Activated CD4-positive, alpha-beta T cell treated with anti-CD3 and anti-CD28 coated beads, Interleukin-10, Interleukin-2, amounts not matched to agents 100 ng/mL and 50 ng/mL, durations not matched to agents 16 hours and 8 hours (primary cell): Measurements from ENCODE around the gene ATP2B2.

Source experiments
- DNase-seq: peaks from one replicate; pipeline ENCODE4 v3.0.0-alpha.2; 2020

The ATP2B2 gene

GRCh38 chr3:10338591-10339353, 166.6 kb downstream of the ATP2B2 start:
- no peak for DNase-seq

- DNase-seq, result no peak
Observed at GRCh38 chr3:10338164-10338470, 167.3 kb downstream of the ATP2B2 start.

GRCh38 chr3:10337323-10338163, 167.8 kb downstream of the ATP2B2 start:
- no peak for DNase-seq

- DNase-seq, result no peak
Observed at GRCh38 chr3:10336761-10337160, 168.6 kb downstream of the ATP2B2 start.

- no peak for DNase-seq
Observed at GRCh38 chr3:10335871-10336622, 169.3 kb downstream of the ATP2B2 start.

GRCh38 chr3:10335190-10335738, 170.1 kb downstream of the ATP2B2 start:
- no peak for DNase-seq

GRCh38 chr3:10334459-10334858, 170.9 kb downstream of the ATP2B2 start:
- DNase-seq, result no peak

GRCh38 chr3:10334042-10334441, 171.3 kb downstream of the ATP2B2 start:
- no peak for DNase-seq

GRCh38 chr3:10333349-10333650, 172.1 kb downstream of the ATP2B2 start:
- DNase-seq, result no peak

- no peak for DNase-seq
Observed at GRCh38 chr3:10332481-10333348, 172.7 kb downstream of the ATP2B2 start.

- no peak for DNase-seq
Observed at GRCh38 chr3:10331320-10331719, 174.1 kb downstream of the ATP2B2 start.

- DNase-seq, result no peak
Observed at GRCh38 chr3:10330319-10330718, 175.1 kb downstream of the ATP2B2 start.

GRCh38 chr3:10329495-10330015, 175.8 kb downstream of the ATP2B2 start:
- no peak for DNase-seq

- DNase-seq, result no peak
Observed at GRCh38 chr3:10328460-10329071, 176.8 kb downstream of the ATP2B2 start.

- DNase-seq, result no peak
Observed at GRCh38 chr3:10327592-10327991, 177.8 kb downstream of the ATP2B2 start.

GRCh38 chr3:10322352-10322710, 183.1 kb downstream of the ATP2B2 start:
- peak; percentile 63 for DNase-seq

- no peak for DNase-seq
Observed at GRCh38 chr3:10321630-10322351, 183.6 kb downstream of the ATP2B2 start.

GRCh38 chr3:10320320-10320677, 185.1 kb downstream of the ATP2B2 start:
- no peak for DNase-seq

- DNase-seq, result no peak
Observed at GRCh38 chr3:10319804-10320203, 185.6 kb downstream of the ATP2B2 start.

- DNase-seq, result peak; percentile 31
Observed at GRCh38 chr3:10319251-10319650, 186.1 kb downstream of the ATP2B2 start.

GRCh38 chr3:10317961-10318350, 187.4 kb downstream of the ATP2B2 start:
- DNase-seq, result no peak
